Neural crest cell (in vitro differentiated cells): Measurements from ENCODE around the gene CNTN4. TPM values are rescaled to one million over a fixed set of nuclear protein-coding genes. Genes with fewer than 3 reads are reported as not detected.

Source experiments
- DNase-seq: peaks from one replicate; pipeline ENCODE4 v3.0.0; 2021; ENCODE audit warnings: low read depth, mixed read lengths, low spot score
- H3K27ac Mint-ChIP-seq: one replicate; pipeline ENCODE4 v1.8.0; 2021; ENCODE audit warnings: mild to moderate bottlenecking, mixed read lengths; ENCODE audit not compliant: unreplicated experiment
- H3K27me3 Mint-ChIP-seq: 2 replicates; pipeline ENCODE4 v1.8.0; 2021; ENCODE audit warnings: low read depth, mild to moderate bottlenecking, mixed read lengths
- H3K36me3 Mint-ChIP-seq: 2 replicates; pipeline ENCODE4 v1.8.0; 2021; ENCODE audit warnings: low read depth, mild to moderate bottlenecking, mixed read lengths
- H3K4me1 Mint-ChIP-seq: 2 replicates; pipeline ENCODE4 v1.8.0; 2021; ENCODE audit warnings: mixed read lengths
- H3K4me3 Mint-ChIP-seq: one replicate; pipeline ENCODE4 v1.8.0; 2021; ENCODE audit warnings: mild to moderate bottlenecking, mixed read lengths
- H3K9me3 Mint-ChIP-seq: 2 replicates; pipeline ENCODE4 v1.8.0; 2021; ENCODE audit warnings: mixed read lengths
- total RNA-seq: library from RNA; stranded (reverse); gene quantifications from 2 replicates; pipeline ENCODE4 v1.2.1, GENCODE V29; 2021
- TF ChIP-seq, protein P1 (sequence below): fragments of 200-600 bp; sonication (generic); conservative IDR thresholded peaks from 2 replicates; pipeline ENCODE4 v1.5.0; 2021; ENCODE audit warnings: antibody characterized with exemption, mild to moderate bottlenecking

The CNTN4 gene
- total RNA-seq, 1 donor from 2014 or later: 2.9 TPM

DNA sequence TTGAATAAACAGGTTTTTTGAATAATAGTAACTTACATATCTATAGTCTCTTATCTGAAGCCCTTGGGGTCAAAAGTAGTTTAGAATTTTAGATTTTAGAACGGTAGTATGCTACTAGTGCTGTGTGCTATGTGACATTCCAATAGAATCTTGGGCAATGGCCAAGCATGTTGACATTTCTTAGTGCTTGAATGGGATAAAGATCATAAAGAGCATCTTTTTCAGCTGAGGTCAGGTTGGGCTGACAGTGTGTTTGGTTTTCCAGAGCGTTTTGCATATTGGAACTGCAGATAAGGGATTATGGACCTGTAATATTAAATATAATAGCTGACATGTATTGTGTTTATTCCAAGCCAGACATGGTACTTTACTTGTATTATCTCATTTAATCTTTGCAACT, 32.1 kb downstream of the CNTN4 start:
- Mint-ChIP-seq H3K27me3 (peaks cover 16% of the 10 kb centered on the region), H3K4me3 (no peak overlapping the region), H3K36me3 (no peaks in the 10 kb centered on the region), H3K4me1 (no peaks in the 10 kb centered on the region), H3K9me3 (peaks cover 4% of the 10 kb centered on the region), H3K27ac (no peak overlapping the region)
- TF ChIP-seq, protein P1, sequence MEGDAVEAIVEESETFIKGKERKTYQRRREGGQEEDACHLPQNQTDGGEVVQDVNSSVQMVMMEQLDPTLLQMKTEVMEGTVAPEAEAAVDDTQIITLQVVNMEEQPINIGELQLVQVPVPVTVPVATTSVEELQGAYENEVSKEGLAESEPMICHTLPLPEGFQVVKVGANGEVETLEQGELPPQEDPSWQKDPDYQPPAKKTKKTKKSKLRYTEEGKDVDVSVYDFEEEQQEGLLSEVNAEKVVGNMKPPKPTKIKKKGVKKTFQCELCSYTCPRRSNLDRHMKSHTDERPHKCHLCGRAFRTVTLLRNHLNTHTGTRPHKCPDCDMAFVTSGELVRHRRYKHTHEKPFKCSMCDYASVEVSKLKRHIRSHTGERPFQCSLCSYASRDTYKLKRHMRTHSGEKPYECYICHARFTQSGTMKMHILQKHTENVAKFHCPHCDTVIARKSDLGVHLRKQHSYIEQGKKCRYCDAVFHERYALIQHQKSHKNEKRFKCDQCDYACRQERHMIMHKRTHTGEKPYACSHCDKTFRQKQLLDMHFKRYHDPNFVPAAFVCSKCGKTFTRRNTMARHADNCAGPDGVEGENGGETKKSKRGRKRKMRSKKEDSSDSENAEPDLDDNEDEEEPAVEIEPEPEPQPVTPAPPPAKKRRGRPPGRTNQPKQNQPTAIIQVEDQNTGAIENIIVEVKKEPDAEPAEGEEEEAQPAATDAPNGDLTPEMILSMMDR: no peak
- DNase-seq: no peak

DNA sequence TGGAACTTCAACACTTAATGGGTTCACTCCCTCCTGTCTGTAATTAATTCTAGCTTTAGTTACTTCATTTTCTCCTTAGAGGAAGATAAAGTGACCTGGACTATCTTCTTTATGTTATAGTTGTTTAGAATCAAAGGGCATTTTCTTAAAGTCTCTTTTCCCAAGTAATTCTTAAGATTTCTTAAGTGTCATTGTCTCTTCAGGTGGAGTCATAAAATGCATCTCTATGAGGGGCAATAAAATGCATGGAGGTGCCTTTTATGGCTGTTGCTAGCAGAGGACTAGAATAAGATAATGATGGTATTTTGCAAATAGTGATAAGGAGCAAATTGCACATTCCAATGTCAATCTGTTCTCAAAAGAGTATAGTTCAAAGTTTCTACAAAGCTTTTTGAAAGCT, 34.5 kb downstream of the CNTN4 start:
- no peak for DNase-seq
- Mint-ChIP-seq H3K36me3 (no peaks in the 10 kb centered on the region), H3K27ac (no peak overlapping the region), H3K4me3 (no peak overlapping the region), H3K27me3 (peaks cover 13% of the 10 kb centered on the region), H3K4me1 (no peaks in the 10 kb centered on the region), H3K9me3 (peaks cover 4% of the 10 kb centered on the region)
- TF ChIP-seq, protein P1: no peak

DNA sequence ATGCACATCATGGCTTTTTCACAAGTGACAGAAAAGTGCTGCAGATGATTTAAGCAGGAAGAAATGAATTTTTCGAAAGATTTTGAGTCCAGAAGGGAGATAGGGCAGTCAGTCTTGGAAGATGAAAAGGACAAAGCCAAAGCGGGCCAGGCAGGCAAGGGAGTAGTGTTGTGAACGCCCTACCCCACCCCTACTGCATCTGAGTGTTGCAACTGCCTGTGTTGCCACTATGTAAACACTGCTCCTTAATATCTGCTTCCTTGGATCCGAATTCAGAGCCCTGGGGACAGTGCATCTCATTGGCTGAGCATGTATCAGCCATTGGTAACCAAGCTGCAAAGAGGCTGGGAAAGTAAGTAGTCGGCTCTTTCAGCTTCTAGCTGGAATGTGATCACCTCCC, 39.0 kb downstream of the CNTN4 start:
- no peaks in the 10 kb centered on the region for H3K36me3 Mint-ChIP-seq

DNA sequence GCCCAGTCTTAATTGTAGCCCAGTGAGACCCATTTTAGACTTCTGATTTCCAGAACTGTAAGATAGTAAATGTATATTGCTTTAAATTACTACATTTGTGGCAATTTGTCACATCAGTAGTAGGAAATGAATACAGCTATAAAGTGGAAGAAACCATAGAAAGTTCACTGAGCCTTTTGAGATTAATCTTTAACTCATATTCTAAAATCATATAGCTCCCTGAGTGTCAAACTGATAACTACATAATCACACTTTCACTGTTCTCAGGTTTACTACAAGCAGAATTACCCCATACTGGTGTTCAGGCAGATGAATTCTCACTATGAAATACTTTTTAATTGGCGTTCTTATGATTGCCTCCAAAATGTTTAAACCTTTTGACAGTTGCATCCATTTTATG, 42.8 kb downstream of the CNTN4 start:
- no peaks in the 10 kb centered on the region for H3K4me1 Mint-ChIP-seq
- H3K36me3 Mint-ChIP-seq: no peaks in the 10 kb centered on the region
- peaks cover 2% of the 10 kb centered on the region for H3K9me3 Mint-ChIP-seq
- no peak overlapping the region for H3K27ac Mint-ChIP-seq
- H3K27me3 Mint-ChIP-seq: no peaks in the 10 kb centered on the region
- DNase-seq: no peak
- no peak overlapping the region for H3K4me3 Mint-ChIP-seq
- TF ChIP-seq, protein P1: no peak

More for the DNA sequence above, 39.0 kb downstream of the CNTN4 start:
- Mint-ChIP-seq H3K27ac (no peak overlapping the region), H3K9me3 (peaks cover 6% of the 10 kb centered on the region), H3K27me3 (peaks cover 7% of the 10 kb centered on the region), H3K4me1 (no peaks in the 10 kb centered on the region), H3K4me3 (no peak overlapping the region)
- no peak for DNase-seq
- TF ChIP-seq, protein P1: no peak

DNA sequence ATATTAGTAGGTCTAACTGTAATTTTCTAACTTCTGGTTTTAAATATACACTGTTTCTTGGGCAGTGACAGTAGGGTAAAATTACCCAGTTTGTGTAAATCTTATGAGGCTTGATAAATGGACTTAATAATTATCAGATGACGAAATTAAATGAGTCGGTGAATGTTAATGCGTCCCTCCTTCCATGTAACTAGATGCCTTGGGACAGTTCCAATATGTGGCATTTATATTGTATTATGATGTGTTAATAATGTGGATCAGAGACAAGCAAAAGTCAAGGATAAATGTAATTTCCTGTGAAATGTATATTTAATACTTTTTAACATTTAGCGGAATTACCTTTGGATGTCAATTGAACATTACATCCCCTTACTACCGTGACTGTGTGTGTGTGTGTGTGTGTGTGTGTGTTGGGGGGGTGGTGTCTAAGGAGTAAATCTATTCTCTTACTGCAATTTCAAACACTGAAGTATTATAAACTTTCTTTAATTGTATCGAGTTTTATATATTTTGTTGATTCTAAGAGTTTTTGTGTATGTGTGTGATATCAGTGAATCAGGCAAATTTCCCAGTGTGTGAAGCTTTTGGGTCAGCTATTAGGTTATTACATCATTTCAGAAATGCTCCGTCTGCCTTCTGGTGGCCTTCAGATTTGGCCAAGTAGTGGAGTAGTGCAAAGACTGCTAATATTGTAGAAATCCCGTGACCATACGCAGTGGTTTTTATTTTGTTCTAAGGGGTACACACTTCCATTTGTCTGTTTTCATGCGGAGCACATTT, 50.1 kb downstream of the CNTN4 start:
- Mint-ChIP-seq H3K27me3 (no peaks in the 10 kb centered on the region), H3K36me3 (no peaks in the 10 kb centered on the region), H3K9me3 (no peaks in the 10 kb centered on the region), H3K4me1 (no peaks in the 10 kb centered on the region), H3K27ac (no peak overlapping the region), H3K4me3 (no peak overlapping the region)
- no peak for DNase-seq
- TF ChIP-seq, protein P1: no peak
